HG03354 (cell line): ENCODE results near the gene VPS26B.
A peak's percentile ranks its signal among the peaks of the same experiment; 100 is the strongest.

Source experiments
- ATAC-seq: cut with Tn5 transposase; IDR thresholded peaks from one replicate; pipeline ENCODE4 v1.9.1; 2021; ENCODE audit warnings: mild to moderate bottlenecking; ENCODE audit not compliant: unreplicated experiment, poor library complexity, severe bottlenecking

Gene VPS26B

DNA sequence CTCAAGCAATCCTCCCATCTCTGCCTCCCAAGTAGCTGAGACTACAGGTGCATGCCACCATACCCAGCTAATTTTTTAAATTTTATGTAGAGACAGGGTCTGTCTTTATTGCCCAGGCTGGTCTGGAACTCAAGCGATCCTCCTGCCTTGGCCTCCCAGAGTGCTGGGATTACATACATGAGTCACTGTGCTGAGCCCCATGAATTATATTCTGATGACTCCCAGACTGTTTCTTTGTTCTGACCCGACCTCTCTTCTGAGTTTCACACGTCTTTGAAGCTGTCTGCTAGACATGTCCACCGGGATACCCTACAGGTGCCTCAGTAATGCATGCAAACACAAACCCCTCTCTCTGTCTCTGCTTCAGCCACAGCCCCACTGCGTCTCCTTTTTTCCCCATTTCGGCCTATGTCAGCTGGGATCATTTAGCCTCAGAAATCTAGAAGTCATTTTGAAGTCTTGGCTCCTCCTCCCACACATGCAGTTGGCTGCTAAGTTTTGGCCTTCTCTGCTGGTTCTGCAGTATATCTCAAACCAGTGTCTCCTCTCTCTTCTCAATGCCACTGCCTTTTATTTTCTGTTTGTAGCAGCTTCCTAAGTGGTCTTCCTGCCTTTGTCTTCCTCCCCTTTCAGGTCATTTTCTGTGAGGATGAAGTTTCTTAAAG is 4.8 kb downstream of the VPS26B start:
- ATAC-seq: no peak

DNA sequence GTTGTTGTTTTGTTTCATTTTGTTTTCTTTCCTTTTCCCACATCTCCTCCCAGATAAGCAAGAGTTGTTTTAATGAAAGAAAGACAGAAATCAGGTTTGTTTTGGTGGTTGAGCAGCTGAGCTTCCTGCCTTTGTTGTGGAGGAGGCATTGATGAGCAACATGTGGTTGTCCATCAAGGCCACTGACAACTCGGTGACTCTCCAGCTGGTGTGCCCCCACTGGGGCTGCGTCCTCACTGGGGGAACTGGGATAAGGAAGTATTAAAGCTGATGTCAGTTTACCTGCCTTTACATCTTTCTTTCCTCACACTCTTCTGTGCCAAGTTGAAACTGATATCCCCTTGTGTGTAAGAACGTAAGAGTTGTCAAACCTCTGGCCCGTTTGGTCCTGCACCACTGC is 5.9 kb downstream of the VPS26B start:
- ATAC-seq: no peak

DNA sequence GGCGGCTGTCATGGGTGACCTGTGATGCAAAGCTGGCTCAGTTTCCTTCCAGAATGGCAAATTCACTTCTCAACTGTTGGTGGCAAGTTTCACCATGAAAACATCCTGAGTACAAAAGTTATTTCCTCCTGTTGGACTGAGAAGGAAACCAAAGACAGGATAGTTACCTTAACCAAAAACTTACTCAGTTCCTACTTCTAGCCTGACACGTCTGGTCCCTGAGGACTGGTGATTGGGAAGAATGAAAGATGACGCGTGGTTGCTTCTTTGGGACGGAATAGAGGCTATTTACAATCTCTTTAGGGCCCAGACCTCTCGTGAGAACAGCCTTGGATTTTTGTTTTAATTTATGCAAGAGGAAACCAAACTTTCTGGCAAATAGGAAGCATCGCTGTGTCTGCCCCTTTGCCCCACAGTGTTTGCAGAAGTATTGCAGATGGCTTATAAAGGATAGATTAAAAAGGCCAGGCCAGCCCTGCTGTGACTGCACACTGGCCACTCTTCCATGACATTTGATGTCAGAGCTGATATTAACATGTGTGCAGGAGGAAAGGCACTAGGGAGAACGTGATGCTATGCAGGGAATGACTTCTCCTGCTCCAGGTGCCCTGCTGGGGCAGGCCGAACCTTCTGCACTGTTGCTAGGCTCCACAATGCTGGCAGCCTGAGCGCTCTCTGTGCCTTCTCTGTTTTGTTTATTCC is 7.6 kb downstream of the VPS26B start:
- no peak for ATAC-seq

DNA sequence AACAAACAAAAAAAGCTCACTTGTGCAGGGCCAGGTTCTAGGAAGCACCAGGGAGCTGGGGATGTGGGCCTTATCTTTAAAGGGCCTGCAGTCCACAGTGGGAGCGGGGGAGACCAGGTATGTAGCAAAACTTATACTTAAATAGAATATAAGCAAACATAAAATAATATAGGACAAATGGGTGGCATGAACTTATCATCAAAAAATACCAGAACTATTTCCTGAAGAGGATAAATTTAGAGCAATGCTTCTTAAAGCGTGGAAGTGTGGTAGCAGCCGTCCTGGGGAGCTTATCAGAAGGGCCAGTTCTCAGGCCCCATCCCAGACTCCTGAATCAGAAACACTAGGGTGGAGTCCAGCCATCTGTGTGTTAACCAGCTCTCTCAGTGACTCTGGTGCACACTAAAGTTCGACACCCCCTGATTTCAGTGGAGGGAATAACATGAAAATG is 9.3 kb downstream of the VPS26B start:
- ATAC-seq: no peak

DNA sequence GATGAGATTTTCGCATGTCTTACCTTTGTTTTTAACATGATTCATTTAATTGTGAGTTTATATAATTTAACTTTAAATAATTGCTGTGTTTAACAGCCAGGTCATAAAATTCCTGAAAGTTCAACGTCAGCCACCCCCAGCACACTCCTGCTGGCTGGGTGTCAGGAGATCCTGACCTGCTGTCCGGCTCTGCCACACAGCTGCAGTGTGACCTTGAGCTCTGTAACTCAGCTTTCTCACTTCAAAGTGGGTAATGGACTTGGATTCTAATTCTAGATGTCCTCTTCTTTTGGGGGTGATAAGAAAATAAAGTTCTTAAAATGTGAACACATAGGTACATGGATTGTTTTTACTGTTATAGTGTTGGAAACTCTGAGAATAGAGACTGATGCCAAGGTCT is 10.9 kb downstream of the VPS26B start:
- ATAC-seq: no peak

DNA sequence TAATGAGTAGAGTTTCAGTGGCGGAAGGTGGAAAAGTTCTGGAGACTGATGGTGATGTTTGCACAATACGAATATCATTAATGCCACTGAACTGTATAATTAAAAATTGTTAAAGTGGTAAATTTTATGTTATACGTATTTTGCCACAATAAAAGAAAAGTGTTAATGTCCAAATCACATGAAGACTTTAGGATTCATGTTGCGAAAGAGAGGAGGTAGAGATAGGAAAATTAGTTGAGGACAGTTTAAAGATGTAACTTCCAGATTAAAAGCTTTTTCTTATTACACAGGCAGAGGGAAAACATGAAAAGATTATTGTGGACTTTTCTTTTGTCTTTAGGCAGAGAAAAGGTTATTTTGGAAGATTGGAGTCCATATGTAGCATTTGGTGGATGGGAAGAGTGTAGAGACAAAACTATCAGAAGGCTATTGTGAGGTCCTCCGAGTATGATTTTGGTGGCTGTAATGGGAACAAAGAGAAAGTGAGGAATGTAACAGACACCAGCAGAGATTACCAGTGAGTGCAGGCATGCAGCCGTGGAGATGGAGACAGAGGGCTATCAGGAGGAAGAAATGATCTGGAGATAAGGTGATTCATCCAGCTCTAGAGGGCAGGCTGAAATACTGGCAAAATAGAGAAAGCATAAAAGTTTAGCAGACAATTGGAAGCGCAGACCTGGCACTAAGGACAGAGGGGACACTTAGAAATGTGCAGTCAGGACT is 12.5 kb downstream of the VPS26B start:
- ATAC-seq: no peak

DNA sequence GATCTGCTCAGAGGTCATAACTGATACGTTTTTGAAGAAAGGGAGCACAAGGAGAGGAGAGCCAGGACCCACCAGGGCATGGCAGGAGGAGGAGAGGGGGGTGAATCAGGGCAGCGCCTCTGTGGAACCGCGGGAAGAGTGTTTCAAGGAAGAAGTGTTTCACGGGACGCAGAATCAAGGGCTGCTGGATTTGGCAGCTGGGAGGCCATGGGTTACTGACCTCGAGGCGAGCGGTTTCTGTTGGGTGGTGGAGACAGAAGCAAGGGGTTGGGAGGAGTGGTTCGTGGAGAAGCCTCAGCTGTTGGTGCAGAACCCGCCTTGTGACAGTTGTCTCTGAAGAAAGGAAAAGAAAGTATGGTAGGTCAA is 13.1 kb downstream of the VPS26B start:
- no peak for ATAC-seq

DNA sequence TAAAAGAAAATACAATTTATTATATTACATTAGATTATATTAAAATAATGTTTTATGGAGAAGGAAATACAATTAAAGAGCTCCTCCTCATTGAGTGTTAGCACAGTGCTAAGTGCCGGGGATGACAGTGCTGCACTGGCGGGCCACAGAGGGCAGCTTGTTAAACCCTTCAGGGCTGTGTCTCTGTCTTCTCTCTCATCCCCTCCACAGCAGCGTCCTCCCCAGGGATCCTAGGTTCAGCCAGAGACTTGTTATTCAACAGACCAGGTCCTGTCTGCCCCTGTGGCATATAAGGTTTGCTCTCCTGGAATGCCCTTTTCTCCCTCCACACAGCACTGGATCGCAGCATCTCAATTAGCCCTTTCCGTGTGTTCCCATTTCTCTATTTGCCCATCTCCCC is 14.5 kb downstream of the VPS26B start:
- no peak for ATAC-seq

DNA sequence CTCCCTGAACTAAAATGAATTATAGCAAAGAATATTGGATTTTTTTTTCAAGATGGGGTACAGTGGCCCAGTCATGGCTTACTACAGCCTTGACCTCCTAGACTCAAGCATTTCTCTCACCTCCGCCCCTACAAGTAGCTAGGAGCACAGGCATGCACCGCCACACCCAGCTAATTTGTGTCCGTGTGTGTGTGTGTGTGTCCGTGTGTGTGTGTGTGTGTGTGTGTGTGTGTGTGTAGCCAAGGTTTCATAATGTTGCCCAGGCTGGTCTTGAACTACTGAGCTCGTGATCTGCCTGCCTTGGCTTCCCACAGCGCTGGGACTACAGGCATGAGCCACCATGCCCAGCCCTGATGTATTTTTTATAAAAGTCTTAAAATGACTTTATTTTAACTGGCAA is 16.1 kb downstream of the VPS26B start:
- ATAC-seq: no peak

DNA sequence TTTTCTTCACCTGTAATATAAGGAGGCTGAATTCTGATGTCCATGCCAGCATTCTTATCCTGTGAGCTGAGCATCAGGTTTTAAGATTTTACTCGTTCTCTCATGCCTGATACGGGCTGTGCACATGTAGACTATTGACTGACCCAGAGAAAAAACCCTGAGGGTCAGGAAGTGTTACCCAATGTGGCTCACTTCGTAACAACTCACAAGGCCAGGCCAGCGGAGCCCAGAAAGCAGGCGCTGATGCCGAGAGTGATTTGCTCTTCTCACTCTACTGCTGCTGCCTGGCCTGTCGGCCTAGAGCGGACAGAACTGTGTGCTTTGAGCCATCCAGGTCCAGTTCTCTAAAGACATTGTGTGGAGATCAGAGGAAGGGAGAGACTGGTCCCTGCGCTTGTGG is 17.9 kb downstream of the VPS26B start:
- no peak for ATAC-seq

DNA sequence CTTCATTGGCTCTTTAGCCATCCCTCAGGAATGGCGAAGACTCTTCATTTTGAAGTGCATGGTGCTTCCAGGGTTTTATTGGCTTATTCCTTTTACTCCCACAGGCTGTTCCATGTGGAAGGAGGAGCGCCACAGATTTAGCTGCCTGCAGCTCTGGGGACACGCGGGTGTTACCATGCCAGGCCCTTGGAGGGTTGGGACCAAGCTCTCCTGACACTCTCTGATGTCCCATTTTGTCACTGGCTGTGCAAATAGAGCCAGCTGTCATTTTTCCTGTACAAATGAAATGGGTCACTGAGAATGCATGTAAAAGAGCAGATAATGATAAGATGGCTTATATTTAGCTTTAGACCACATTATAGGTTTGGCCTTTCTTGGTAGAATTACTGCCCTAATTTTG is 19.4 kb downstream of the VPS26B start:
- no peak for ATAC-seq

DNA sequence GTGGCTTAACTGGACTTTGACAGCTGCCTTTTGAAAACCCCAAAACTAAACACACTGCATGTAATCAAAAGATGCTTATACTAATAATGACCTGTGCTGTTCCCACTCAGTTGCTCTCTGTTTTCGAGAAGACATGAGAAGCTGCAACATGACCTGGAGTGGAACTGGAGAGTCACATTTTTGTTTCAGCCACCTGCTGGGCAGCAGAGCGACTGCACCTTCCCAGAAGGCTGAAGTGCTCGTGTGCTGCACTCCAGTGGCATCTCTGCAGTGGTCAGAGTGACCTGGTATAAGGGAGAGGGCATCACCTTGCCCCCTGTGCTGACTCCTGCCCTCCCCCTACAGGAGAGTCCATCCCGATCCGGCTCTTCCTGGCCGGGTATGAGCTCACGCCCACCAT is 20.1 kb downstream of the VPS26B start:
- peak; percentile 94 for ATAC-seq

DNA sequence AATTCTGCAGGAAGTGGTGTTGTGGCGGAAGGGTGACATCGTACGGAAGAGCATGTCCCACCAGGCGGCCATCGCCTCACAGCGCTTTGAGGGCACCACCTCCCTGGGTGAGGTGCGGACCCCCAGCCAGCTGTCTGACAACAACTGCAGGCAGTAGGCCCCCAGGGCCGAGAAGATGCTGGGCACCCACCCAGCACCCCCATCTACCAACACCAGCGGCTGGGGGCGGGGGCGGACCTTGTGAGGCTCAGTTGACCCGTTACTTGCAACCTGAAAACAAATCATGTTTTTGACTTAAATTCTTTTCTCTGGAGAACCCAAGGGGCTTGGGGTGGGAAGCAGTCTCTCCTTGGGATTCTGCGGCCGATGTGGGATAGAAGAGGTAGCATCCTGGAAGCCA is 21.0 kb downstream of the VPS26B start:
- ATAC-seq: no peak

DNA sequence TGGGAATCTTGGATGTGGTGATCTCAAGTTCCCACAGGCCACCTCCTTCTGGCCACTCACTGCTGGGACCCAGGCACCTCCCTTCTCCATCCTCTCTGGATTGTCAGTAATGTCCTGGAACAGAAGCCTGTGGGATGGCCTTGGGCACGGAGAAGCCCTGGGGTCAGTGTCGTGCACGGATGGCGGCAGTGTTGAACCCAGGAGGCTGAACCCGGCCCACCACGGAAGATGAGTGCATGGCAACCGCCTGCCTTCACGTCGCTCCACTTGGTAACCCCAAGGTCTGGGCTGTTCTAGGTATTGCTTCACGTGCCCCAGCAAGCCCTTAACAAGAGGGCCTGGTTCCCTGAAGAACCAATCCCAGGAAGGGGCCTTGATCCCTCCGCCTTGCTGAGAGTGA is 21.6 kb downstream of the VPS26B start:
- no peak for ATAC-seq

DNA sequence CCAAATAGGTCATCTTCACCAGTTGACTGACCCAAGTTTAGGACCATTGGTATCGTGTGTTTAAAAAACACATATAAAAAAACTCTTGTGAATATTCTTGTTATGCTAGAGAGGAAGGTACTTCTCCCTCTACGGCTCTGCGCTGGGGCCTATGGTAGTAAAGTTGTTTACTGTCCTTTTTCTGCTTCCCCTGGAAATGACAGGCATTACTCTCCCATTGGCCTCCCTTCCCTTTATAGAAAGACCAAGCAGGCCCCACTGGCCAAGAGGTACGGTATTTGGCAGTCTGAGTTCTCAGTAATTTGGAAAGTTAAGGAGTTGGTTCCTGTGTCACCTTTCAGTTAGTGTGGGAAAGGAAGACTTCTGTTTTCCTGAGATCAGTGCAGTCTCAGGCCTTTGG is 22.2 kb downstream of the VPS26B start:
- ATAC-seq: no peak

DNA sequence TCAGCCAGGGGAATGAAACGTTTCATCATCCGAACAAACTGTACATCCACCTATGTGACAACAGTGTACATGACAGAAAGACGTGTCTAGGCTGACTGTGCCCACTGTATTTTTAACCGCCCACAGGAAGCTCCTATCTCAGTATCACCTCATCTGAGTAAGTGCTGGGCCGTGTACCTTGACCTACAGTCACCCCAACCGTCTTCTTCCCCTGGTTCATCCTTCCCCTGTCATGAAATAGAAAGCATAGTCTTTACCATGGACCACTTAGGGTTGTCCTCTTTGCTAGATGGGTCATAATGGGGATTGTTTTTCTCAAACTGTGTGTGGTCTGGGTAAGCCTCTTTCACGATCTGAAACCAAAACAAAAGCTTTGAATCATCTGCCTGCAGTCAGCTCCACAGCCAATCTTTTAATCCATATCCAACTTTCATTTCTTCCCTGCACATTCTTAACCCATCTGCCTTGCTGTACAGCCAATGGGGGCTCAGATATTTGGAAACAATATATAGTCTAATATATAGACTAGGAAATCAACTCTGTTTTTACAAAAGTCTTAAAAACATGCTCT is 24.5 kb downstream of the VPS26B start:
- ATAC-seq: no peak

DNA sequence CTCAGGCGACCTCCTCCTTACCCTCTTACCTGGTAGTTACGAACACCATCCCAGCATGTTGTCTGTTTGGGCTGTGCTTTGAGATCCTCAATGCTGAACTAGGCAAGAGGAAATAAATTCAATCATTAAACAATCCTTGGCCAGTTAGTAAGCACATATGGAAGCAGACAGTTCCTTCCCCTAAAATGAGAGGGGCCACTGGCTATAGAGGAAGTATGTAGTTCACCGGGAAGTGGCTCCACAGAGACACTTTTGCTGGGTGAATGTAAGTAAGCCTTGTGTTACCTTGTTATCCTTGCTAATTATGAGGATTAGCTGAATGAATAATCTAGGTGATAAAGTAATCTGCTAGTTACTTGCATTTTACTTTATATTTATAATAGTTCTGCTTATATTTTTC is 25.8 kb downstream of the VPS26B start:
- no peak for ATAC-seq

DNA sequence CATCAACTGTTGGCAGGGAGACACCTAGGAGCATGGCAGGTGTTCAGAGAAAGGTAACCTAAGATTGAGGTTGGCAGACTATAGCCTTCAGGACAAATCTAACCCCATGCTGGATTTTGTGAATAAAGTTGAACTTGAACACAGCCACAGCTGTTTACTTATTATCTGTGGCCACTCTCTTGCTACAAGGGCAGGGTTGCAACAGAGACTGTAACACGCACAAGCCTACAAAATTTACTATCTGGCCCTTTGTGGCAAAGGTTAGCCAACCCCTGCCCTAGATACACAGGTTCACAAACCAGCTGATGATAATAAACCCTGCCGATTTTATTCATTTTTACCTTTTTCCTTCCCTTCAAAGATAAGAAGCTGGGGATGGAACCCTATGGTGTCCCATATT is 26.2 kb downstream of the VPS26B start:
- ATAC-seq: no peak

DNA sequence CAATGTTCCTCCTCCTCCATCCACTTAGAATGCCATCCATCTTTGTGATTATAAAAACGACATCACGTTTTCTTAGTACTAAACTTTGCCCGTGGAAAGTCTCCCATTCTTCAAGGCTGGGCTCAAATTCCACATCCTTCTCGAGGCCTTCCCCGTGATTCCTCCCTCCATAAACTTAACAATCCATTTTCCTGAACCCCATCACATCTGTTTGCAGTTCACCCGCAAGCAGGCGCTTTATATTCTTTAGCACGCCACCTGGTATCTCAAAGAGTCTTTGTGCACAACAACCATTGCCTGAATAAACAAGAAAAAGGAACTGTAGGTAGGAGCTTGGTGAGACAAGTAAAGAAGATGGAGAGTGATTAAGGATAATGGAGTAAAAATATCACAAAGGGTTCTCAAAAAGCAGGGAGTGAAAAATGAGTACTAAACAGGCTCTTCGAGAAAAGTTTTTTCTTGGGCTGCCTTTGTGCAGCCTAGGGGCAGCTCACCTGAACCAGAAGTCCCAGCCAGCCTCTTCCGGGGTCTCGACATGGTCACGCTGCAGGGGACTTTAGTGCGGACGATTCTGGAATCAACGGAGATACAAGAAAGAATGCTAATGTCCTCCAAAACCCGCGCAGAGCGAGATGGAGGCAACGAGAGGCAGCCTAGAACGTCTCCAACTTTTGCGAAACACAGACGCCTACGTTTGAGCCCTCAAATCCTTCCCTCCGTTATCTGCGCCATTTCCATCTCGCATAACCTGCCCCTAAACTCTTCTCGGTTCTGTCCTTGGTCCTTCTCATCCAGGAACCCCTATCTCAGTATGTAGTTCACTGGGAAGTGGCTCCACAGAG is 28.1 kb downstream of the VPS26B start:
- ATAC-seq: peak; percentile 32
